HG03039 (cell line): Measurements from ENCODE around the gene ACBD4.

Experiments
- ATAC-seq: cut with Tn5 transposase; IDR thresholded peaks from one replicate; pipeline ENCODE4 v1.9.1; 2021; ENCODE audit warnings: mild to moderate bottlenecking, moderate library complexity; ENCODE audit not compliant: unreplicated experiment

Gene ACBD4

GRCh38 chr17:45149669-45150664 is 14.5 kb downstream of the ACBD4 start:
- no peak for ATAC-seq

GRCh38 chr17:45150911-45151809 is 15.7 kb downstream of the ACBD4 start:
- no peak for ATAC-seq

- no peak for ATAC-seq
Measured at GRCh38 chr17:45155029-45155428, 19.5 kb downstream of the ACBD4 start.

GRCh38 chr17:45155483-45155882 is 20.0 kb downstream of the ACBD4 start:
- ATAC-seq, result no peak

GRCh38 chr17:45156242-45156641 is 20.8 kb downstream of the ACBD4 start:
- ATAC-seq, result no peak

GRCh38 chr17:45160447-45161287 is 25.2 kb downstream of the ACBD4 start:
- peak; percentile 27 for ATAC-seq

GRCh38 chr17:45161288-45162024 is 26.0 kb downstream of the ACBD4 start, which contains the start of gene HEXIM2:
Gene HEXIM2, plus strand, starts transcription at chr17:45161875. Its CDS starts 919 bp downstream, at chr17:45162794.
- peak; percentile 79 for ATAC-seq

- no peak for ATAC-seq
Measured at GRCh38 chr17:45162025-45162687, 26.7 kb downstream of the ACBD4 start.

- no peak for ATAC-seq
Measured at GRCh38 chr17:45164734-45165269, 29.3 kb downstream of the ACBD4 start.

- no peak for ATAC-seq
Measured at GRCh38 chr17:45168991-45169752, 33.7 kb downstream of the ACBD4 start.

GRCh38 chr17:45170280-45170930 is 34.9 kb downstream of the ACBD4 start:
- ATAC-seq, result no peak

- ATAC-seq, result no peak
Measured at GRCh38 chr17:45170931-45171337, 35.4 kb downstream of the ACBD4 start.

GRCh38 chr17:45171338-45172231 is 36.1 kb downstream of the ACBD4 start:
- ATAC-seq, result no peak

- no peak for ATAC-seq
Measured at GRCh38 chr17:45172232-45172540, 36.7 kb downstream of the ACBD4 start.

- no peak for ATAC-seq
Measured at GRCh38 chr17:45172541-45173286, 37.2 kb downstream of the ACBD4 start.

- ATAC-seq, result no peak
Measured at GRCh38 chr17:45175759-45176115, 40.2 kb downstream of the ACBD4 start.
